GM18507 (cell line): ENCODE results near the gene ZIC1.

ENCODE experiments used
- DNase-seq: peaks from one replicate; pipeline ENCODE4 v3.0.0; 2011; ENCODE audit warnings: low read depth; ENCODE audit not compliant: insufficient read length; ENCODE audit errors: extremely low spot score
- FAIRE-seq: peaks from 2 replicates; lab custom pipeline; 2011; peaks lifted over from hg19 to GRCh38; lab: Jason Lieb, UNC

Gene ZIC1

DNA sequence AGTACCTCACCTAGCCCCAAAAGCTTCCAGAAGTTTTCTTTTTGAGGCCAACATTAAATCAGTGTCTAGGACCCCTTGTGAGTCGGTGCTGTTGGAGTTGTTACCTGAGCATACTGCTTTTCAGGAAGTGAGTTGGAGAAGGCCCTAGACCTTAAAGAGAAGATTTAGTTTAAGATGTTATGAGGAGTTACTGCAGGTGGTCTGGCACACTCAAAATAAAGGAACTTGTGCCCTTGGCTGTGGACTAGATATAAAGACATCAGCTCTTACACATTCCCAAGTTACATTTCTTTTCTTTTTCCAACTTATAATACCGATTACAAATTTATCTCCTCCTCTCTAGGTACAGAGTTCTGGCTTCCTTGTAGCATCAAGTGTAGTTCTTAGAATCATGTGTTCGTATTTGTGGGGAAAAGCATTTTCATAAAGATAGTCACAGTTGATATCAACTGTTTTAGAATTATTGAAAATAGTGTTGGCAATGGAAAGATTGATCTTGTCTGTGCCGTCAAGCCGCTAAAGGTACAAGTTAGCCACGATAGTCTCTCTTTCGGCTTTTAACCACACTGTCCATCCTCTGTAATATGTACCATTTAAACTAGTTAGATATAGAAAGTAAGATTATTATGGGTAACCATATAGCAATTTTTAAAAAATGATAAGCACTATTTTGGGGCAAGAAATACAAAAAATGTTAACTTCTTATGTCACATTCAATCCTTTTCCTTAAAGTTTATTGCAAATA lies 8.6 kb downstream of the ZIC1 start:
- DNase-seq = no peak
- FAIRE-seq = no peak

DNA sequence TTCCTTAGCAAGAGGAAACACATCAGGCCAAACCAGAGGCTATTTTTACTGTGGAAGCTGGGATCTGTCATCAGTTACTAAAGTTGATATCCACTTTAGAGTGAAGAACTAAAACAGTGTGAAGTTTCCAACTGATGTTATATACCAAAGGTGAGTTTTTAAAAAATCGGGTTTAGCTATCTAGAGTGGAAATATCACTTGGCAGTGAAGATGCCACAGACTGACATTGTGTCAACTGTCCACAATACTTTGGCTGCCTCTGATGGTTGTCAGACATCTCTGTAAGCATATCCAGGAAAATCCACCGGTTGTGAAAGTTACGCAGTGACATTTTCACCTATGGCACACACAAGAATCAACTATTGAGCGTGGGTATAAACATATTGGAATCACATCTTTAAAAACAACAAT lies 9.2 kb downstream of the ZIC1 start:
- DNase-seq = no peak

DNA sequence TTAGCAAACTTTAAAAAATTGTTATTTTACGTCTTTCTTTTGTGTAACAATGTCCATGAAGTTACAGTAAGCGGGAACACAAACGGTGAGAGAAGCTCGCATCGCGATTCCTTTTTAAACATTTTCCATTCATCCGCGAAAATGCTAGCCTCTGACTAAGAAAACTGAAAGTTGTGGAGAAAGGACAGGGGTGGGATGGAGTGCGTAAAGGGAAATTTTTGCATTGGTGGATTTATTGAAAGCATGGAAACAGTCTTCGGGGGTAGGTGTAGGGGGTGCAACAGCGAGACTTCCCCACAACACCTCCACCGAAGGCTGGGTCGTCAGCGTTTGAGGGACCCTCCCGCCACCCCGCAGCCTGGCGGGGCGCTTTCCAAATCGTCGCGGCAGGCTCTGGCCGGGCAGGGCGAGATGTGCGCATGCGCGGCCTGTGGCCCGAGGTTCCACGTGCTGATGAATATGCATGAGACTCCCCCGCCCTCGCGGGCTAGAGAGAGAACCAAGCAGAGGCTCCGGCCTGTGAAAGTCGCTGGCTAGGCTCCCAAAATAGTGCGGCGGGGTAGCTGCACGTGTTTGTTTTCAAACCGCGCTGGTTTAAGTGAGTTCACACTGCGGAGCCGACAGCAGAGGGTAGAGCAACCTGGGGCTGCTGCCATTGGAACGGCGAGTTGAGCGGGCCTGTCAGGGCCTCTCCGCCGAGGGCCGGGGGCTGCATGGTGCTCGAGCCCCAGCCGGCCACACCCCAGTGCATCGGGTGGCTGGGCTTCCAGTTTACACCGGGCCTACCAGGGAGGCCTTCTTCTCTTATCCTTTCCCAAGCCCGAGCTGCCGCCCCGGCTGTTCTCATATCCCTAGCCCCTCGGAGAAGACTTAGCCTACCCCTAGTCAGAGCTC lies 9.9 kb downstream of the ZIC1 start:
- DNase-seq (no peak), FAIRE-seq (no peak)

More for the DNA sequence above, 9.2 kb downstream of the ZIC1 start:
- FAIRE-seq = no peak

DNA sequence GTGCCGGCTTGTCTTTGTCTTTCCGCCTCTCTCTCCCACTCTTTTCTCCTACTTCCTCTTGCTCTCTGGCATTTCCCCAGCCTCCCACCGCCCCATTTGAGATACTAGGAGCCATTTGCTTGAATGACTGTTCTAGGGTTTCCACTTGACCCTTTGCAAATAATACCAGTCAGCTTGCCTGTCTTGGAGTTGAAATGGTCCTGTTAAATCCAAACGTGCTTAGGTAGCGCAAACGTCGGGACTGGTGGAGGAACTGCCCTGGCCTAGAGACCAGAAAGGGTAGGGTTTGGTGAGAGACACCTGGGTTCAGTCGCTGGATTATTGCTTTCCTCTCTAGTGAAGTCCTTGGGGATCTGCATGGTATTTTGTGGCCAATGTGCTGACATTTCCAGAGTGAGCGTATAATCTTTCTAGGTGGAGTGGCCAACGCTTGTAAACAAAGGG lies 10.6 kb downstream of the ZIC1 start:
- DNase-seq = no peak
- no peak for FAIRE-seq

DNA sequence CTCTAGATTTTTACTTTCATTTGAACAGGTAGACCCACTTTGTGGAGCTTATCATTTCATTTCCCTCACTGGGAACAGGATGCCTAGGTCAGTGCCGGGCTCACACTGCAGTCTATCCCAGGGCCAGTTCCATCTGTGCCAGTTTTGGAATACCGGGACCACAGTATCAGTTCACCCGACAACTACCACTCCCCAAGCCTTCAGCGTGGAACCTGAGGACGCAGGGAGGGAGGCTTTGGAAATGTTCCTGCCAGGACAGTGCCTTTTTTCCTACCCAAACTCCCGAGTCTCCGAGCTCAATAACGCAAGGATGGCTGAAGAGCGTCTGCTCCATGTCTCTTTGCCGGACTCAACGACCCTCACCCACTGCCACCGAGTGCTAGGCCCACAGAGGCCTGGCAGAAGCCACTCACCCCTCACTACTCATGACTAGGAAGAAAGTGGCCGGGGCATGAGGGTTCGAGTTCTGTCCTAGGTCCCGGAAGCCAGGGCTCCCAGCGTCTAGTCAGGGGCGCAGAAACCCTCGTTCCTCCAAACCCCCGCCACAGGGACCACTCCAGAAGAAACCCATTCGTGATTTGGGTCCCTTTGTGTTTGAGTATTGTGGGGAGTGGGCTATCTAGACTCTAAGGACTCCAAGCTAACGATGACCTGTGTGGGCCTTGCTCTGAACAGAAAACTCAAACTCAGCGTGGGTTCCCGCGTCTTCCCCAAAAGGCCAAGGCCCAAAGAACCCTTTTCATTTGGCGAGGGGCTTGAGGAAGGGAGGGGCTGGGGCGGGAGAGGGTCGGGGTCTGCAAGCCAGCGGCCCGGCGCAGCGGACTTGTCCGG lies 11.4 kb downstream of the ZIC1 start:
- FAIRE-seq (no peak), DNase-seq (no peak)

DNA sequence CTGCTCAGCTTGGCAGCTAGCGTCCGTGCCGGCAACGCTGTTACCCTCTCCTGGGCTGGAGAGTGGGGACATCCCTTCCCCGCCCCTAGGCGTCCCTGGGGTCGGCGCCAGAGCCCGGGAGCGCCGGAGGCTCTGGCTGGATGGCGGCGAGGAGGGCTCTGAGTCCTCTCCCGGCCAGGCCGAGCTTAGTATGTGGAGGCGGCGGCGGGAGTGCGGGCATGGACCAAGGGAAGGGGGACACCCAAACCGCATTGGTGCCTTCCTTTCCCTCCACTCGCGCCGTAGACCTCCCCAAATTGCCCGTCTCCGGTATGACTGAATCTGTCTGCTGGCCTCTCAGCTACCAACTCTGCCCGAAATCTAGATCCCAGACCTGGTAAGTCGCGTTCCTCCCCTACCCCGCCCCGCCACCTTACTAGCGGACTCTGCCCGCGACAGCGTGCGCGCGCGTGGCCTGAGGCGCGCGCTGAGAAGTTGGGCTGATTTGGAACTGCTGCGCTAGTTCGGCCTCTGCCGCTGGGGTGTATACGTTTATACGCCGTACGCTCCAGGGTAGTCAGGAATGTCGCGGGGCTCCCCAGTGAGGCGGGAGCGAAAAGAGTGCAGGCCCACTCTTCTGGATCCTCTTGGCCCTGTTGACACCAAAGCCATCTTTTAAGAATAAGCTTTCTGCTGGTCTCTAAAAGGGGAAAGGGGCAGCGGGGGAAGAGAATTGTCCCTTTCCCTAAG lies 12.2 kb downstream of the ZIC1 start:
- no peak for FAIRE-seq
- no peak for DNase-seq

DNA sequence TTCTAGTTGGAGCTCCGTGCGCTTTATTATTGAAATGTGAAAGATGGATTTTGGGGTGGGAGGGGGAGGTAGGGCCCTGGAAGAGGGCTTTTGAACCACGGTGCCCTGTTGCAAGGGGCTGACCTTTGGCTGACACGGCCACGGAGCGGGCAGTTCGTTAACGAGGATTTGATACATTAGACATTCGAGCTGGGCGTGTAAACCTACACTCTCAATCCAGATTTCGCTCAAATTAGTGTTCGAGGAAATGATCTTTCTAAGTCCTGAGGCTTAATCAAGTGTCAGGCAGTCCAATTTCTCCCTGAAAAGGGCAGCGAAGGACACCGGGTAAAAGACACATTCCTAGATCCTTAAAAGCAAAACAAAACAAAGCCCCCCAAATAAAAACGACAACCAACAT lies 13.0 kb downstream of the ZIC1 start:
- FAIRE-seq = no peak
- no peak for DNase-seq

DNA sequence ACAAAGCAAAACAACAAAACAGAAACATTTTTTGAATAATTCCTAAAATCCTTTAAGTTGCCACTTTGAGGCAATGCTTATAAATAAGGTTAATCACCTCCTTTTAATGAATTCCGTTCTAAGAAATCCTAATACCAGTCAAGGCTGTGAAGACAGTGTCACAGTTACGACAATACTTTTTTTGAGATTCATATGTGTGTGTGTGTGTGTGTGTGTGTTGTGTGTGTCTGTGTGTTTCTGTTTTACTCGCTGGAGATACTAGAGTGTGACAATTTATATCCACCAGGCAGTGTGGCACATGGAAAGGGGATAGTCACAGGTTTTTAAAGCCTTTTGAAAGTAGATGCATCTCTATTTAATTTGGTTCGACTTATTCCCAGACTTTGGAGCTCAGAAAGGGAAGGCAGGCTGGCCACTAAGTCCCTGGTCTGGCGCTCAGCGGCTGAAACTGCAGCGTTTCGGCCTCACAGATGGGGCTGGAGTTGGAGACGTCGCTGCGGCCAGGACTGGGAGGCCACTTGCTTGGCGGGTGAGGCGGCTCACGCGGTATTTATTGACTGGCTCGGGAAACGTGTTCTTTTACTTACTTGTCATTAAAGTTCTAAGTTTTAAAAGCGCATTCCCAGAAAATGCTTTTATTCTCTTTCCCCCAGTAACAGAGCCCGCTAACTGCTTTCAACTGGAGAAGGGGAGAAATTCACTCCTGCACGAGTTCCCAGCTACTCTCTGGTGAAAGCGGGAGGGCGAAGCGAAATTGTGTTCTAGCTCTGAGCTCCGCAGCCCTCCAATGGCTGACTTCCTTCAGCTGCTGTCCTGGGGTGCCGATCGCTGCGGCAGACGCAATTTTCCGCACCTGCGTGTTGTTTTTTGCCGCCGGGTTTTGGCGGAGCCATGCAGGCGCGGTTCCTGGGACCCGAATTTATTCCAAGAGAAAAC lies 13.7 kb downstream of the ZIC1 start:
- no peak for FAIRE-seq

DNA sequence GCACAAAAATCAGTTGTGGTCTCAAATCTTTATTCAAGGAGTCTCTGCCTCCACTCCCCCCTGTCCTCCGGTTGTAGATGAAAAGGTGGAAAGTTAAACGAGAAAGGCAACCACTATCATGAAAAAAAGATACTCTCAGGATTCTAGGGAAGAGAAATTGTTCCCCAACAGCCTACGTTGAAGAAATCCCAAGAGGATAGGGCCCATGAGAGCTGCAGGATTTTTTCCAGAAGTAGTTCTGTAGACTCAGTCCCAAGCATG lies 14.3 kb downstream of the ZIC1 start:
- no peak for DNase-seq
- no peak for FAIRE-seq

More for the DNA sequence above, 13.7 kb downstream of the ZIC1 start:
- no peak for DNase-seq

DNA sequence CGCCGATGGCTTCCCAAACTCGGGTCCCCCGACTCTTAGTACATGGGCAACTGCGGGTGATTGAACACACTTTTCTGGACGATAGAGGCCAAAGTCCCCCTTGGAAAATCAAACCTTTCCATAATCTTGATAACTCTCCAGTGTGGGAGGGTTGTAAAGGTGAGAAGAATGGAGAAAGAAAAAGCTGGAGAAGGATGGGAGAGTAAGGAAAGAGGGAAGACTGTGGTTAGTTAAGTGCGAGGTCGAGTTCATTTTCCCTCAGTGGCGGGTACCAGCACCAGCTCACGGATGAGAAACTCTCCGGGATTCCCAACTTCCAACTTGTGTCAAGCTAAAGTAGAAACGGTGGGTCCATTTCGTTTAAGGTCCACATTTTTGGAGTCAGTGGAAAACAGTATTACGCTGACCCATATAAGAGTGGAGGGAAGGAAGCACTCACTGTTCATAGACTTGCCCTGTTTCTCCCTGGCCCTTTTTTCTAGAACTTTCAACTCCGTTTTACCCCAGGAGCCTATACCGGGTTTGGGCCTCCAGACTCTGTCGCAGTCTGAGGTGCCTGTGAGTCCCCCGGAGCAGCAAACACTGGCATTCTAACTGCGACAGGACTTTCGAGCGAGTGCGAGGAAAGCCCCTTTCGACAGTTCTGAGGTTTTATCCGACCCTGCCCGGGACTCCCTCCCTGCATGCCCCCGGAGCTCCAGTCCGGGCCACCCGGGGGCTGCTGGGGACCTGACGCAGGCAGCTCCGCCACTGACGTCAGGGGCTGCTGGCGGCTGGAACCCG lies 14.8 kb downstream of the ZIC1 start:
- FAIRE-seq = no peak
- DNase-seq = no peak

DNA sequence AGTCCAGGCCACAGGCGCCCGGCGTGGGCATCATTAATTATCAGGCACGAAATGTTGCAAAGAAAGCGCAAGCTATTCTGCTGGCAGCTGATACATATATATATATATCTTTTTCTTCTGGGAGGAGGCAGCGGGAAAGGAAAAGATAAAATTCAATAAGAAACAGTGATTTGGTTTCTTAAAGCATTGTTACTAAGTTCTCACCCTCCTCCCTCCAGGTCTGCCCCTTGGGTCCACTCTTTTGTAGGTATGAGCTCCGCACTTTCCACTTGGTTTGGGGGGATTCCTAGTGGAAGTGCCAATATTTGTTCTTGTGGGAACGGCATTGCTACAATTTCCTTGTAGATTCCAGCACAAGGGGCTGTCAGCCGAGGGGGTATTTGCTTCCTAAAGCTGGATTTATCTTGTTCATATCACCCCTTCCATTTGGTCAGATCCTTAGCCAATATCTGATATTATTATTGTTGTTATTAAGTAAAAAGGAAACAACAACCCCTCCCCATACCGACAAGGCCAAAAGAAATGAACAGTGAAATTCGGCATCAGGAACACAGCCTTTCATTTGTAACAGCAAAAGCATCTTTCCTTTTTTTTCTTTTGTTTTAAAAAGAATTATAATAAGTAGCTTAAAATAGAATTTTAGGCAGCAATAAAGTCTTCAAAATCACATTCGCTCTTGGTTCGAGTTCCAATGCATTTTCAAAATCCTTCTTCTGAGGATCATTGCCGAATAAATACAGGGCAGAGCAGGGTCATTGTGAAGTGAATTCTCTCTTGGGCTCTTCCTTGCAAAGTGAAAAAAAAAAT lies 15.6 kb downstream of the ZIC1 start:
- FAIRE-seq = no peak
- no peak for DNase-seq

DNA sequence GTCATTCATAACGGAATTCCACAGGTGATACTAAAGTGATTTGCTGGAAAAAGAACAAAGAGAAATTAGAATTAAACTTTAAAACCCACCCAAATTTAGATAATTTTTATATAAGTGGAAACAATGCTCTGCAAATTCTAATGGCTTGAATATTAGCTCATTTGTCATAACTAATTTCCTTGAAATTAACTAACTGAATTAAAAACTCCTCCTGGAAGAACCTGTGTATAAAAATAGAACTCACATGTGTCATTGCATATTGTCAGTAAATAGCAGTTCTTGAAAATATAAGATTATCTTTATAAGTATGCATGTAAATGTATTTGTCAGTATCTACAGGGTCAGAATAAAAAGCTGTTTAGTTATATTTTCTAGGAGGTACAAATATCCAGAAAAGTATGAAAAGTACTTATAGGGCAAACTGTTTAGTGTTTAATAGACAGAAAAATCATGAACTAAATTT lies 16.3 kb downstream of the ZIC1 start:
- DNase-seq (no peak), FAIRE-seq (no peak)

DNA sequence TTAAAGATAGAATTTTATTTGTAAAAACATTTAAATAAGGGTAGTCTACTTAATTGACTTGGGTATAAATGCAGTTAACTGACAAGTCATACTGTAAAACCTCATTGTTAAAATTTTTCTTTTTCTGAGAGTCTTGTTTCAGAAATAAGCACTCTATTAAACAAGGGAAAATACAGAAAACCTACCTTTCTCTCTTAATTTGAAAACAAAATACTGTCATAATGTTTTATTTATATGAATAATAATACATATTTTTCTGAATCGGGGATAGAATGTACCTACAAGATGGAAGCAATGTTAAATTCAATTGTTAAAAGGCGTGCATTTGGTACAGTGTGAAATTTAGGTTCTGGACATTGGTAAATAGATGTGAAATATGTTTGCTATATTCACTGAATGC lies 17.8 kb downstream of the ZIC1 start:
- DNase-seq (no peak), FAIRE-seq (no peak)

DNA sequence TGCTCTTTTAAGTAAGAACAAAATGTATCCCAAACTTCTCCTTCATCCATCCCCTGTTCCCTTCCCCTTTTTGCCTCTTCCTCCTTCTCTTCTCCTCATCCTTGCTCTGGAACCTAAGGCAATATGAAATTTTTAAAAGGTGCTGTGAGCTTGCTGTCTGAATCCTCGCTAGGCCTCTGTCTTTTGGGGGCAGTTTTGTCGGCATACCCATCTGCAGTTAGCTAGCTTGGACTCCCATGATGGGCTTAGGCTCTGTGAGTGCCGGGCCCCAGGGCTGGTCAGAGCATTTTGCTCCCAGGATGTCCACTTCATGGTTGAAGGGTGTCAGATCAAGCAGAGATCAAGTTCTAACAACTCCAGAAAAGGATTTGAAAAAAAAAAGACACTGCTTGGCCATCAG lies 18.6 kb downstream of the ZIC1 start:
- no peak for FAIRE-seq

DNA sequence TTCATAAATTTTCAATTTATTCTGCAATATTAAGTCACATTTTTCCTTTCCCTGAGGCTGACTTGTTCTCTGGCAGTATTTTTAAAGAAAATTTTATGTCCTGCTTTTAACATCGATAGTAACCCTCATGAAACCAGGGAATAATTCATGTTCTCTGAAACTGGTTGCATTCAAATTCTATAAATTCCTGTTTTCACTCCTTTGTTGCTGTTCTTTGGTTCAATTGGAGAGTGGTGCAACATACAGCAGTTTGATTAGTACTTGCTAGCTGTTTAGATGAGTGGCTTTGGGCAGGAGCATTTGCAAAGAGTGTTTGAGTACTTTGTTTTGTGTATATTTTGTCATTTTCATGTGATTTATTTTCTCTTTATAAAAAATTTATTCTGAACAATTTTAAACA lies 19.2 kb downstream of the ZIC1 start:
- no peak for DNase-seq

More for the DNA sequence above, 18.6 kb downstream of the ZIC1 start:
- DNase-seq = no peak

DNA sequence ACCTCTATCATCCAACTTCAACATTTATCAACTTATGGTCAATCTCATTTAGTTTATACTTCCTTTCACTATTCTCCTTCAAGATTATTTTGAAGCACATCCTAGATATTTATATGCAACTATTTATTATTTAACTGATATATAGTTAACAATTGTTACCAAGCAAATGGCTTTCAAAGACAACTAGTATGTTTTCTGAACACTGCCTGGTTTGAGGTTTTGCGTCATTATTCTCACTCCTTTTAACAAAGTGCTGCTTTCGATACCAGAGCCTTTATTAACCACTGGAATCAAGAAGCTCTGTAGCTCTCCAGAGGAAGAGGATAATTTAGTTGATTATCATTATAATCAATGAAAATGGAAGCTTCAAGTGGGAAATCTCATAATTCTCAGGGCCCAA lies 19.6 kb downstream of the ZIC1 start:
- DNase-seq = no peak
- no peak for FAIRE-seq

More for the DNA sequence above, 19.2 kb downstream of the ZIC1 start:
- FAIRE-seq = no peak

DNA sequence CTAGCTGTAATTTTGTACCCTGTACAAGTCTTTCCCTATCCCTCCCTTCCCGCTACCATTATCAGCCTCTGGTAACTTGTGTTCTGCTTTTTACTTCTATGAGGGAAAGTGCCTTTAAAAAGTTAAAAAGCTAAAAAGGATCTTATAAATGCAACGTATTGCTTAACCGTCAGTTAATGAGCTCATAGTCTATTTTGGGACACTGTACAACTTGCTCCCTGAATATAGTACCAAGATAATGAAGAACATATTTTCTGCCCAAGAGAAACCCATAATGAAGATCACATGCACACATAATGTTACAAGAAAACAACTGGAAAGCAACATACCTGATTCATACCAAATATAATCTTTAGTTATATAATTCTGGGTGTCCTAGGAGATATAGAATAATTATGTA lies 22.6 kb downstream of the ZIC1 start:
- FAIRE-seq = no peak
- no peak for DNase-seq
